Mesothelial cell of epicardium (in vitro differentiated cells): ENCODE results near the gene GALC. TPM values are rescaled to one million over a fixed set of nuclear protein-coding genes. Genes with fewer than 3 reads are reported as not detected.

Source experiments
- DNase-seq, 2 experiments: peaks; one replicate each; pipeline ENCODE4 v3.0.0; 2021; ENCODE audit warnings: low spot score in 2 of 2; ENCODE audit not compliant: unreplicated experiment in 2 of 2
- H3K27ac Mint-ChIP-seq: 2 replicates; pipeline ENCODE4 v1.8.0; 2021; ENCODE audit warnings: mixed read lengths
- H3K27me3 Mint-ChIP-seq: 2 replicates; pipeline ENCODE4 v1.8.0; 2021; ENCODE audit warnings: low read depth, mixed read lengths
- H3K36me3 Mint-ChIP-seq: 2 replicates; pipeline ENCODE4 v1.8.0; 2021; ENCODE audit warnings: mixed read lengths
- H3K4me1 Mint-ChIP-seq: 2 replicates; pipeline ENCODE4 v1.8.0; 2021; ENCODE audit warnings: mixed read lengths
- H3K4me3 Mint-ChIP-seq: 2 replicates; pipeline ENCODE4 v1.8.0; 2021; ENCODE audit warnings: mild to moderate bottlenecking, moderate library complexity, mixed read lengths
- H3K9me3 Mint-ChIP-seq: 2 replicates; pipeline ENCODE4 v1.8.0; 2021; ENCODE audit warnings: mixed read lengths
- total RNA-seq: library from RNA; stranded (reverse); gene quantifications from 3 replicates; pipeline ENCODE4 v1.2.1, GENCODE V29; 2021
- TF ChIP-seq, protein P1 (sequence below): fragments of 200-600 bp; sonication (generic); IDR thresholded peaks from one replicate; pipeline ENCODE4 v1.5.0; 2021; ENCODE audit warnings: antibody characterized with exemption; ENCODE audit not compliant: unreplicated experiment

The GALC gene
- total RNA-seq, 1 donor from 2014 or later = 26.2 TPM

DNA sequence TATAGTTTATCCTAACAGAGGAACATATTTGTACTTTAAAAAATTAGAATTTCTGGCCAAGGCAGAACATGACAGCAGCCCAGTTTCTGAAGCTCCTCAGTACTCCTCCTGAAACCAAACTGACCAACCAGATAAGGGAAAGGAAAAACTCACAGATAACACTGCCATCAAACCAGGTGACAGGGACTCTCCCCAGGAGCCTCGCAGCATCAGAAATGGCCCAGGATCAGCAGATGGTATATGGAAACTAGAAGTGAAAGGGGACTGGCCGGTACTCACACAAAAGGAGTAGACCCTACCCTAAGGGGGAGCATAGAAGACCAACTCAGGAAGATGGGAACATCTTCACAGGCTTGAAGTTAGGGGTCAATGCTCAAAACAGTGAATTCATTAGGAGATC is 22.0 kb downstream of the GALC start:
- TF ChIP-seq, protein P1, sequence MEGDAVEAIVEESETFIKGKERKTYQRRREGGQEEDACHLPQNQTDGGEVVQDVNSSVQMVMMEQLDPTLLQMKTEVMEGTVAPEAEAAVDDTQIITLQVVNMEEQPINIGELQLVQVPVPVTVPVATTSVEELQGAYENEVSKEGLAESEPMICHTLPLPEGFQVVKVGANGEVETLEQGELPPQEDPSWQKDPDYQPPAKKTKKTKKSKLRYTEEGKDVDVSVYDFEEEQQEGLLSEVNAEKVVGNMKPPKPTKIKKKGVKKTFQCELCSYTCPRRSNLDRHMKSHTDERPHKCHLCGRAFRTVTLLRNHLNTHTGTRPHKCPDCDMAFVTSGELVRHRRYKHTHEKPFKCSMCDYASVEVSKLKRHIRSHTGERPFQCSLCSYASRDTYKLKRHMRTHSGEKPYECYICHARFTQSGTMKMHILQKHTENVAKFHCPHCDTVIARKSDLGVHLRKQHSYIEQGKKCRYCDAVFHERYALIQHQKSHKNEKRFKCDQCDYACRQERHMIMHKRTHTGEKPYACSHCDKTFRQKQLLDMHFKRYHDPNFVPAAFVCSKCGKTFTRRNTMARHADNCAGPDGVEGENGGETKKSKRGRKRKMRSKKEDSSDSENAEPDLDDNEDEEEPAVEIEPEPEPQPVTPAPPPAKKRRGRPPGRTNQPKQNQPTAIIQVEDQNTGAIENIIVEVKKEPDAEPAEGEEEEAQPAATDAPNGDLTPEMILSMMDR = no peak
- H3K27me3 Mint-ChIP-seq = no peaks in the 10 kb centered on the region
- no peak for DNase-seq
- H3K36me3 Mint-ChIP-seq = peaks cover 8% of the 10 kb centered on the region
- no peaks in the 10 kb centered on the region for H3K4me1 Mint-ChIP-seq
- no peaks in the 10 kb centered on the region for H3K9me3 Mint-ChIP-seq
- no peak overlapping the region for H3K4me3 Mint-ChIP-seq
- no peak overlapping the region for H3K27ac Mint-ChIP-seq

DNA sequence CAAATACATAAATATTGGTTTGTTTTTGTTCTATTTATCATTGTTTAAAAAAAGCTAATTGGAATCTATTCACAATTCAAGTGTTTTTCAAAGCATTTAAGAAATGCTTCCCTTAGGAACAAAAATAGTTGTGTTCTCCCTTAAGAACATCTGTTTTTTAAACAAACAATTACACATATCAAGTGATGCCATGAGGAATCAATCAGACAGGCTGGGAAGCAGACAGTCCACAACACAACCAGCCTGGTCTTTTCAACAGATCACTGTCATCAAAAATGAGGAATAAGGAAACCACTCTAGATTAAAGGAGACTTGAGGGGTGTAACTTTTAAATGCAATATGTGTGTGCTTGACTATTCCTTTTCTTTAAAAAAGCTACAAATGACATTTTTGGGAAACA is 25.5 kb downstream of the GALC start:
- Mint-ChIP-seq H3K36me3 (peaks cover 9% of the 10 kb centered on the region), H3K27ac (no peak overlapping the region)
- TF ChIP-seq, protein P1 = no peak

DNA sequence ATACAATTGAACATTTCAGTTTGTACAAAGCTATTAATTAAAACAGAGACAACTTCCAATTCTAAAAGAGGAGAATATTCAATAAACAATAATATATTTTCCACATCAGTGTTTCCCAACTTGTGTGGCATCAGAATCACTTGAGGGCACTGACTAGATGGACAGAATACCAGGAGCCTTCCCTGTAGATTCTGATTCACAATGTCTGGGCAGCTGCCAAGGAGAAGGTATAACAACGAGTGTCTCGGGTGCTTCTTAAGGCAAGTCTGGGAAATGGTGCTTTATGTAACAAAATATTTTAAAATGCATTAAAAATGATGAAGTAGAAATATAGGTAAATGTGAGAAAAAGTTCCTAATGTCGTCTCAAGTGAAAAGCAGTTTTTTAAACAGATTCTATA is 26.2 kb downstream of the GALC start:
- Mint-ChIP-seq H3K9me3 (peaks cover 1% of the 10 kb centered on the region), H3K36me3 (peaks cover 13% of the 10 kb centered on the region), H3K4me1 (no peaks in the 10 kb centered on the region), H3K4me3 (no peak overlapping the region), H3K27ac (no peak overlapping the region), H3K27me3 (no peaks in the 10 kb centered on the region)
- no peak for DNase-seq
- TF ChIP-seq, protein P1 = no peak

More for the DNA sequence above, 25.5 kb downstream of the GALC start:
- DNase-seq = no peak
- no peaks in the 10 kb centered on the region for H3K4me1 Mint-ChIP-seq
- no peaks in the 10 kb centered on the region for H3K9me3 Mint-ChIP-seq
- no peak overlapping the region for H3K4me3 Mint-ChIP-seq
- no peaks in the 10 kb centered on the region for H3K27me3 Mint-ChIP-seq

DNA sequence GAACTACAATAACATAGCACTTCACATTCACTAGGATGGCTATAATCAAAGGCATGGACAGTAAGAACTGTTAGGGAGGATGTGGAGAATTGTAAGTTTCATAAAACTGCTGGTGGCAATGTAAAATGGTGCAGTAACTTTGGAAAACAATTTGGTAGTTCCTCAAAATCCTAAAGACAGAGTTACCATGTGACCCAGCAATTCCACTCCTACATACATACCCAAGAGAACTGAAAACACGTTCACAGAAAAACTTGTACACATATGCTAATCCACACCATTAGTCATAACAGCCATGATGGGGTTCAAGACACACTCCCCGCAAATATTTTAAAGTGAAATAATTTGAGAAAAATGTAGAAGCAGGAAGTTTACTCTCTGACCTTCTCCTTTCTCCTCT is 31.7 kb downstream of the GALC start:
- no peaks in the 10 kb centered on the region for H3K27me3 Mint-ChIP-seq
- peaks cover 28% of the 10 kb centered on the region for H3K9me3 Mint-ChIP-seq
- H3K36me3 Mint-ChIP-seq = peaks cover 55% of the 10 kb centered on the region
- H3K4me3 Mint-ChIP-seq = no peak overlapping the region
- no peak overlapping the region for H3K27ac Mint-ChIP-seq
- TF ChIP-seq, protein P1 = no peak
- no peak for DNase-seq
- no peaks in the 10 kb centered on the region for H3K4me1 Mint-ChIP-seq

DNA sequence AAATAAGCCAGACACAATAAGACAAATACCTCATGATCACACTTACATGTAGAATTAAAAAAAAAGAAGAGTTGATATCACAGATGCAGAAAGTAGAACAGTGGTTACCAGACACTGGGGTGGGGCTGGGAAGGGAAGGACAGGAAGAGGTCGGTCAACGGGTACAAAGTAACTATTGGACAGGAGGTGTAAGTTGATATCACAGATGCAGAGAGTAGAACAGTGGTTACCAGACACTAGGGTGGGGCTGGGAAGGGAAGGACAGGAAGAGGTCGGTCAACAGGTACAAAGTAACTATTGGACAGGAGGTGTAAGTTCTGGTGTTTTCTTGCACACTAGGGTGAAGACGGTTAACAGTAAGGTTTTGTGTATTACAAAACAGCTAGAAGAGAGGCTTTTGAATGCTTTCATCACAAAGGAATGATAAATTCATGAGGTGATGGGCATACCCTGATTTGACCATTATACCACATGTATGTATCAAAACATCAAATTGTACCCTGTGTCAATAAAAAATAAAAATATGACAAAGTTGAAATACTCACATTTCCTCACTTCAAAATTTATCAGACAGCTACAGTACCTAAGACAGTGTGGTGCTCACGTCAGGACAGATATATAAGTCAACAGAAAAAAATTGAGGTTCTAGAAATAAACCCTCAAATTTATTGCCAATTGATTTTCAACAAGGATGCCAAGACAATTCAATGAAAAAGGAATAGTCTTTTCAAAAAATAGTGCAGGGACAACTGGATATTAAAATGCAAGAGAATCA is 32.8 kb downstream of the GALC start:
- peaks cover 55% of the 10 kb centered on the region for H3K36me3 Mint-ChIP-seq
- no peak overlapping the region for H3K27ac Mint-ChIP-seq
- TF ChIP-seq, protein P1 = no peak
- no peaks in the 10 kb centered on the region for H3K27me3 Mint-ChIP-seq
- H3K9me3 Mint-ChIP-seq = peaks cover 28% of the 10 kb centered on the region
- H3K4me3 Mint-ChIP-seq = no peak overlapping the region
- no peak for DNase-seq
- H3K4me1 Mint-ChIP-seq = no peaks in the 10 kb centered on the region
